H9 (cell line): Measurements from ENCODE around the gene RHOA. TPM values are rescaled to one million over a fixed set of nuclear protein-coding genes. Genes with fewer than 3 reads are reported as not detected.

ENCODE experiments used
- DNase-seq: peaks from one replicate; pipeline ENCODE4 v3.0.0-alpha.2; 2017
- H2AFZ ChIP-seq: one replicate; pipeline ENCODE4 v1.6.1; 2013; ENCODE audit warnings: mild to moderate bottlenecking, low read length, control low read depth, moderate library complexity
- H2AK5ac ChIP-seq: 2 replicates; pipeline ENCODE4 v1.6.1; 2013; ENCODE audit warnings: low read length, control low read depth, mixed read lengths; ENCODE audit not compliant: insufficient read length
- H2BK120ac ChIP-seq: one replicate; pipeline ENCODE4 v1.6.1; 2013; ENCODE audit warnings: low read depth, mild to moderate bottlenecking, low read length, control low read depth, inconsistent platforms; ENCODE audit not compliant: poor library complexity, severe bottlenecking
- H2BK12ac ChIP-seq: 2 replicates; pipeline ENCODE4 v1.6.1; 2013; ENCODE audit warnings: low read length, control low read depth, mixed read lengths, low read depth; ENCODE audit not compliant: insufficient read length
- H2BK15ac ChIP-seq: 2 replicates; pipeline ENCODE4 v1.6.1; 2013; ENCODE audit warnings: low read depth, low read length, control low read depth
- H2BK20ac ChIP-seq: one replicate; pipeline ENCODE4 v1.6.1; 2013; ENCODE audit warnings: low read depth, mild to moderate bottlenecking, low read length, control low read depth, inconsistent platforms; ENCODE audit not compliant: poor library complexity, severe bottlenecking
- H2BK5ac ChIP-seq: 2 replicates; pipeline ENCODE4 v1.6.1; 2013; ENCODE audit warnings: low read length, control low read depth, mixed read lengths; ENCODE audit not compliant: insufficient read length
- H3K14ac ChIP-seq: 2 replicates; pipeline ENCODE4 v1.6.1; 2013; ENCODE audit warnings: low read length, control low read depth; ENCODE audit not compliant: insufficient read depth
- H3K18ac ChIP-seq: 2 replicates; pipeline ENCODE4 v1.6.1; 2013; ENCODE audit warnings: low read depth, mild to moderate bottlenecking, mixed read lengths, low read length, control low read depth; ENCODE audit not compliant: insufficient read length
- H3K23ac ChIP-seq: 2 replicates; pipeline ENCODE4 v1.6.1; 2013; ENCODE audit warnings: low read length, control low read depth, mixed read lengths, low read depth; ENCODE audit not compliant: insufficient read length
- H3K23me2 ChIP-seq: 2 replicates; pipeline ENCODE4 v1.6.1; 2013; ENCODE audit warnings: low read depth, mild to moderate bottlenecking, mixed read lengths, low read length, control low read depth; ENCODE audit not compliant: insufficient read length, poor library complexity, severe bottlenecking
- H3K27ac ChIP-seq: 2 replicates; pipeline ENCODE4 v1.5.1; 2013; ENCODE audit warnings: low read length, control low read depth, mixed read lengths, low read depth; ENCODE audit not compliant: insufficient read length
- H3K27me3 ChIP-seq: 2 replicates; pipeline ENCODE4 v1.6.1; 2013; ENCODE audit warnings: low read length, control low read depth, inconsistent platforms; ENCODE audit not compliant: insufficient read depth
- H3K4ac ChIP-seq: 2 replicates; pipeline ENCODE4 v1.6.1; 2013; ENCODE audit warnings: low read depth, mild to moderate bottlenecking, control low read depth, inconsistent platforms, low read length, moderate library complexity
- H3K4me1 ChIP-seq: 2 replicates; pipeline ENCODE4 v1.6.1; 2013; ENCODE audit warnings: low read length, control low read depth, inconsistent platforms; ENCODE audit not compliant: insufficient read depth
- H3K4me2 ChIP-seq: 2 replicates; pipeline ENCODE4 v1.6.1; 2013; ENCODE audit warnings: low read length, control low read depth, mixed read lengths; ENCODE audit not compliant: insufficient read length, insufficient read depth
- H3K56ac ChIP-seq: 2 replicates; pipeline ENCODE4 v1.6.1; 2013; ENCODE audit warnings: low read depth, mild to moderate bottlenecking, mixed read lengths, low read length, control low read depth; ENCODE audit not compliant: insufficient read length
- H3K79me1 ChIP-seq: 2 replicates; pipeline ENCODE4 v1.6.1; 2013; ENCODE audit warnings: low read depth, mild to moderate bottlenecking, moderate library complexity, low read length, control low read depth, inconsistent platforms; ENCODE audit not compliant: insufficient read depth, poor library complexity, severe bottlenecking
- H3K79me2 ChIP-seq: 2 replicates; pipeline ENCODE4 v1.6.1; 2013; ENCODE audit warnings: low read length, control low read depth, inconsistent platforms; ENCODE audit not compliant: insufficient read depth
- H3K9ac ChIP-seq: 2 replicates; pipeline ENCODE4 v1.6.1; 2013; ENCODE audit warnings: low read length, control low read depth, mixed read lengths; ENCODE audit not compliant: insufficient read length; ENCODE audit errors: extremely low read depth
- H3K9me3 ChIP-seq: one replicate; pipeline ENCODE4 v1.6.1; 2013; ENCODE audit warnings: low read depth, low read length, inconsistent platforms; ENCODE audit not compliant: control insufficient read depth
- H3T11ph ChIP-seq: one replicate; pipeline ENCODE4 v1.6.1; 2013; ENCODE audit warnings: mild to moderate bottlenecking, low read length, control low read depth, inconsistent platforms
- H4K20me1 ChIP-seq: one replicate; pipeline ENCODE4 v1.6.1; 2013; ENCODE audit not compliant: control insufficient read depth, insufficient read length, insufficient read depth
- H4K5ac ChIP-seq: 2 replicates; pipeline ENCODE4 v1.6.1; 2013; ENCODE audit warnings: low read depth, mild to moderate bottlenecking, mixed read lengths, low read length, control low read depth; ENCODE audit not compliant: insufficient read length
- H4K8ac ChIP-seq: replicated peaks from 2 replicates; pipeline ENCODE4 v1.6.1; 2013; ENCODE audit warnings: low read length, control low read depth, mixed read lengths, low read depth; ENCODE audit not compliant: insufficient read length
- H4K91ac ChIP-seq: 2 replicates; pipeline ENCODE4 v1.6.1; 2013; ENCODE audit warnings: low read depth, mild to moderate bottlenecking, moderate library complexity, mixed read lengths, low read length, control low read depth; ENCODE audit not compliant: insufficient read length
- H3K27ac Mint-ChIP-seq, 3 experiments: 2 replicates in 2 of 3; 3 replicates in 1 of 3; pipeline ENCODE4 v1.8.0; 2020 to 2021; ENCODE audit warnings: mixed read lengths in 3 of 3, mild to moderate bottlenecking in 1 of 3, moderate library complexity in 1 of 3
- H3K27me3 Mint-ChIP-seq: 2 replicates; pipeline ENCODE4 v1.8.0; 2021; ENCODE audit warnings: low read depth, mild to moderate bottlenecking, moderate library complexity, mixed read lengths
- H3K36me3 Mint-ChIP-seq, 3 experiments: 2 replicates in 2 of 3; 3 replicates in 1 of 3; pipeline ENCODE4 v1.8.0; 2020 to 2021; ENCODE audit warnings: low read depth in 3 of 3, mixed read lengths in 3 of 3; ENCODE audit not compliant: insufficient read depth in 1 of 3
- H3K4me1 Mint-ChIP-seq, 2 experiments: 2 replicates each; pipeline ENCODE4 v1.8.0; 2020; ENCODE audit warnings: mixed read lengths in 2 of 2
- H3K4me3 Mint-ChIP-seq, 2 experiments: 2 replicates in 1 of 2; 3 replicates in 1 of 2; pipeline ENCODE4 v1.8.0; 2020 to 2021; ENCODE audit warnings: mild to moderate bottlenecking in 2 of 2, mixed read lengths in 2 of 2, moderate library complexity in 1 of 2
- H3K9me3 Mint-ChIP-seq, 2 experiments: 2 replicates in 1 of 2; 3 replicates in 1 of 2; pipeline ENCODE4 v1.8.0; 2020; ENCODE audit warnings: mild to moderate bottlenecking in 2 of 2, mixed read lengths in 2 of 2, moderate library complexity in 1 of 2
- CTCF ChIP-seq: fragments of 200-600 bp; sonication (generic); conservative IDR thresholded peaks from 3 replicates; pipeline ENCODE4 v1.8.0; 2021; ENCODE audit warnings: antibody characterized with exemption, mild to moderate bottlenecking
- WGBS: extraction: QIAGEN DNeasy Blood & Tissue Kit; methylation state at CpG from one replicate; pipeline ENCODE4 v1.1.7; 2013; ENCODE audit warnings: missing lambda C conversion rate, low lambda C conversion rate, mixed read lengths; ENCODE audit not compliant: insufficient read length; ENCODE audit errors: extremely low coverage; 5-methylcytosine and 5-hydroxymethylcytosine counted together
- total RNA-seq: library from RNA; stranded (reverse); gene quantifications from 2 replicates; pipeline ENCODE4 v1.2.1, GENCODE V29; 2021

The RHOA gene
- total RNA-seq, 1 experiment from 2014 or later: 403 TPM

GRCh38 chr3:49434731-49435130 is 23.0 kb upstream of the RHOA start:
- Histone ChIP-seq H3K18ac (no peak overlapping the region), H2BK15ac (no peak overlapping the region), H3T11ph (no peak overlapping the region), H3K27me3 (no peaks in the 10 kb centered on the region), H2BK12ac (no peak overlapping the region), H3K27ac (no peak overlapping the region), H3K23ac (no peak overlapping the region), H3K56ac (no peak overlapping the region), H3K14ac (no peak overlapping the region), H3K4me2 (no peak overlapping the region), H4K8ac (no peak overlapping the region), H4K5ac (no peak overlapping the region), H3K4ac (no peak overlapping the region), H2AK5ac (no peak overlapping the region), H3K9me3 (no peaks in the 10 kb centered on the region), H3K79me1 (no peaks in the 10 kb centered on the region), H2BK20ac (no peak overlapping the region), H3K79me2 (no peaks in the 10 kb centered on the region), H3K4me1 (no peaks in the 10 kb centered on the region), H4K20me1 (no peaks in the 10 kb centered on the region), H3K23me2 (no peaks in the 10 kb centered on the region), H2BK120ac (no peak overlapping the region), H3K9ac (no peak overlapping the region), H4K91ac (no peak overlapping the region), H2AFZ (no peak overlapping the region), H2BK5ac (no peak overlapping the region)
- WGBS: no CpG with 5 or more reads among the region's 5 CpGs
- no peaks in the 10 kb centered on the region for H3K36me3 Mint-ChIP-seq
- no peak for TF ChIP-seq CTCF
- no peaks in the 10 kb centered on the region for H3K4me1 Mint-ChIP-seq
- no peaks in the 10 kb centered on the region; the same call in 1 of the 2 replicates for H3K27me3 Mint-ChIP-seq
- no peak overlapping the region for H3K4me3 Mint-ChIP-seq
- H3K9me3 Mint-ChIP-seq: no peaks in the 10 kb centered on the region
- H3K27ac Mint-ChIP-seq: no peak overlapping the region; a peak in 1 of 7 replicates
- DNase-seq: no peak
